Mucosa of rectum (tissue), 2 donors: Measurements from ENCODE around the gene NPBWR2.

Experiments used
- H3K27ac ChIP-seq, 2 donors: one replicate each; pipeline ENCODE4 v1.7.0; 2013; ENCODE audit warnings: inconsistent platforms in 2 of 2, low read depth in 2 of 2, low read length in 2 of 2
- H3K27me3 ChIP-seq, 2 donors: one replicate each; pipeline ENCODE4 v1.7.0; 2013; ENCODE audit warnings: low read length in 2 of 2; ENCODE audit not compliant: control insufficient read depth in 2 of 2, insufficient read depth in 2 of 2
- H3K36me3 ChIP-seq, 2 donors: one replicate each; pipeline ENCODE4 v1.7.0; 2013; ENCODE audit warnings: low read length in 2 of 2; ENCODE audit not compliant: control insufficient read depth in 2 of 2, insufficient read depth in 2 of 2
- H3K4me1 ChIP-seq, 2 donors: one replicate each; pipeline ENCODE4 v1.7.0; 2013; ENCODE audit warnings: low read length in 2 of 2, mild to moderate bottlenecking in 1 of 2; ENCODE audit not compliant: control insufficient read depth in 2 of 2, insufficient read depth in 2 of 2
- H3K4me3 ChIP-seq, 2 donors: one replicate each; pipeline ENCODE4 v1.7.0; 2013; ENCODE audit warnings: low read length in 2 of 2
- H3K9ac ChIP-seq, 2 donors: one replicate each; pipeline ENCODE4 v1.7.0; 2013; ENCODE audit warnings: low read length in 2 of 2, low read depth in 1 of 2, mild to moderate bottlenecking in 1 of 2
- H3K9me3 ChIP-seq, 2 donors: one replicate each; pipeline ENCODE4 v1.7.0; 2013; ENCODE audit warnings: low read length in 2 of 2; ENCODE audit not compliant: control insufficient read depth in 2 of 2
- donor health status: healthy.
- donor health status: Normal muscosa, but diverticular disease.

Gene NPBWR2

DNA sequence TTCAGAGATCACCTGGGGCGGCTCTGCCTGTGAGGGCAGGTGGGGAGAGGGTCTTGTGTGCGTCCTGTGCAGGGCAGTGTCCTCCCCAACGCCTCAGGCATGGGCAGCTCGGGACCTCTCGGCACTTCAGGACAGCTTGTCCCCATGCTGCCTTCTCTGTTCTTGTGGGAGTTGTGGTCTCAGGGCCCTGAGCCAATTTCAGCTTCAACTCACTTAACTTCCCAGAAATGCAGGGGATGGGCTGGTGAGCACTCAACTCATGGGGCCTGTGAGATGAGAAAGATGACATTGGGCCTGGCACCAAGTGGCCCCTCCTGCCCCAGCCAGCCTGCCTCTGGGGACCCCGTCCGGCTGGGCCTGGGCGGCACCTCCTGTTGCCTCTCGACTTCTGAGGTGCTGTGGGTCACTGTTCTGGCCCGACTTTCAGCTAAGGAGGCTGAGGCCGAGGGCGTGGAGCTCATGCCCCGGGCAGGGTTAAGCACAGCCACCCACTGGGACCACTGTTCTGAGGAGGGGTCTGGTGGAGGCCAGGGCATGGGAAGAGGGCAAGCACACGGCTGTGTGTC is 34.8 kb downstream of the NPBWR2 start:
- Histone ChIP-seq H3K9me3 (no peaks in the 10 kb centered on the region), H3K27ac (no peak overlapping the region), H3K4me1 (peaks cover 0 to 3% of the 10 kb centered on the region in 2 donors), H3K9ac (no peak overlapping the region), H3K27me3 (no peaks in the 10 kb centered on the region), H3K36me3 (peaks cover 5 to 6% of the 10 kb centered on the region in 2 donors), H3K4me3 (no peak overlapping the region)

DNA sequence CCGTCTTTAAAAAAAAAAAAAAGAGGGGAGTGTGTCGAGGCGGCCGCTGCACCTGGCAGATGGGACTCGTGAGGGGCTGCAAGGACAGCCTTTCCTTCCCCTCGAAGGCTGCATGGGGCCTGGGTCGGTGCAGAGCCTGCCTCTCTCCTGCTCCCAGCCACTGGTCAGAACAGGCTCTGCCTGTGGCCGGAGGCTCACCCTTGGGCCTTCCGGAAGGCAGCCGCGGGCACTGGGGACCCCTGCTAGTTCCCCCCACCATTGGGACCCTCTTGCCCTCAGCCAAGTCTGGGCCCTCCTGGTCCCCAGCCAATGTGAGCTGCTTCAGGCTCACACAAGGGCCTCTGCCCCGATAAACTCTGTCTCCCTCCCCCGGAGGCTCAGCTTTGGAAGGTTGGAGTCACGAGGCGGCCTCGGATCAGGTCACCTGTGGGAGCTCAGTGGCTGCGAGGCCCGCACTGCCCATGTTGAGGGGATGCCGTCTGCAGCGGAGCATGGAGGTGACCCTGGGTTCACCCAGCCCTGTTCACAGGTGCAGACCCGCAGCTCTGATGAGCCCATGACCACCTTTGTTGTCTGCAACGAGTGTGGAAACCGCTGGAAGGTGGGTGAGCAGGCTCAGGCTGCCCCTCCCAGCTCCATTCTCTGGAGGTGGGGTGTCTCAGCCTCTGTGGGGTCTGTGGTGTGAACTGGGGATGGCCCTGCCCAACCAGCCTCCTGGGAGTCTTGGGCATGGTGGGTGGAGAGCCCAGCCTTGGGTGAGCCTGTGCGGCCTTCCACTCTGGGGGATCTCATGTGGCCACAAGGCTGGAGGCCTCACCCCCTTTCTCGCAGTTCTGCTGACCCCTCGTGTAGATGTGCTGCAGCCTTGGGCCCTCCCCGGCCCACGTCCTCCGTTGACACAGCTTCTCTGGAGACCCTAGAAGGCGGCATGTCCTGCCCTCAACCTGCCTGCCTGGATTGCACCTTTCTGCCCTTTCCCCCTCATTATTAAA is 35.7 kb downstream of the NPBWR2 start:
- Histone ChIP-seq H3K9me3 (no peaks in the 10 kb centered on the region), H3K4me3 (no peak overlapping the region), H3K36me3 (peaks cover 5 to 6% of the 10 kb centered on the region in 2 donors), H3K4me1 (peaks cover 0 to 1% of the 10 kb centered on the region in 2 donors), H3K27ac (no peak overlapping the region), H3K9ac (no peak overlapping the region), H3K27me3 (no peaks in the 10 kb centered on the region)

DNA sequence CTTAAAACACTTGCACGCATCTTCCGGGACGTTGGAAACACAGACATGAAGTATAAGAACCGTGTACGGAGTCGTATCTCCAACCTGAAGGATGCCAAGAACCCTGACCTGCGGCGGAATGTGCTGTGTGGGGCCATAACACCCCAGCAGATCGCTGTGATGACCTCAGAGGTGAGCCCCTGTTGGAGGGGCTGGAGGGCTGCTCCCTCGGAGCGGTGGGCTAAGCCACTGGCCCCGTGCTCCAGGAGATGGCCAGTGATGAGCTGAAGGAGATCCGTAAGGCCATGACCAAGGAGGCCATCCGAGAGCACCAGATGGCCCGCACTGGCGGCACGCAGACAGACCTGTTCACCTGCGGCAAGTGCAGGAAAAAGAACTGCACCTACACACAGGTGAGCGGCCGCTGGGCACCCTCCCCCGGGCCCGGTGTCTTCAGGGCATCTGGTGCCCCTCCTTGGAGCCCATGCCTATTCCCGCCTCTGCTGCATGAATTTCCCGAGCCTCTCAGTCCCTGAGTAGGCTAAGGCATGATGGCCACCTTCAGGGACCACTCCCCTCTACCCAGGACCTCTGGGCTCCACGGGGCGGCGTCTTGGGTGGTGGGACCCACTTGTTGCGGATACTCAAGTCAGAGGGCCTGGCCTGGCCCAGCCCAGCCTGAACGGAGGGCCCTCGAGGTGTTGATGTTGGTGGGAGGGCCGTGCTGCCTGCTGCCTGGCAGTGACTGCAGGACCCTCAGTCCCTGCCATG is 36.9 kb downstream of the NPBWR2 start:
- Histone ChIP-seq H3K27ac (no peak overlapping the region), H3K4me1 (peaks cover 3 to 11% of the 10 kb centered on the region in 2 donors), H3K9ac (no peak overlapping the region), H3K27me3 (no peaks in the 10 kb centered on the region), H3K4me3 (no peak overlapping the region), H3K36me3 (peaks cover 5 to 6% of the 10 kb centered on the region in 2 donors), H3K9me3 (no peaks in the 10 kb centered on the region)

DNA sequence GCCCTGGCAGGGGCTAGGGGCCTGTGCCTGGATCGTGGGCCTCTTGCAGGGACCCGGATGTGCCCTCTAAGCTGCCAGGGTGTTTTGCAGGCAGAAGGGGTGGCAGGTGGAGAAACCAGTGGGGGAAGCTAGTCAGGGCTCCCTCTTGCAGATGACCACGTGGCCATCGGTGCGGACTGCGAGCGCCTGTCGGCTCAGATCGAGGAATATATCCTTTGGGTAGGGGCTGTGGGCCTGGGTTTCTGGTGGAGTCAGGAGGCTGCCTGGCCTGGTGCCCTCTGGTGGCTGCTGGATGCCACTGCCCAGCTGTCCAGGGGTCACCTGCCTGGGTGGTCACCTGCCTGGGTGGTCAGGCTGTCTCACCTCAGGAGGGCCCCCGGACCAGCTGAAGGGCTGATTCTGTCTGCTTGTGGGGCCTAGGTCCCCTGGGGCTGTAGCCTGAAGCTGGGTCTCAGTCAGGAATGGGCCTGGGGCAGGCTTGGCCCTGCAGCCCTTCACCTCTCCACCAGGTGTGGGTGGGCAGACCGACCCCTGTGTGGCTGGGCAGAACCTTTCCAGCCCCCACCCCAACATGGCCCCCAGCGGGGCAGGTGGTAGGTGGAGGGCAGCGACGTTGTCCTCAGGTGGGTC is 37.6 kb downstream of the NPBWR2 start:
- Histone ChIP-seq H3K4me1 (peaks cover 3 to 13% of the 10 kb centered on the region in 2 donors), H3K27me3 (no peaks in the 10 kb centered on the region), H3K9ac (no peak overlapping the region), H3K27ac (no peak overlapping the region), H3K9me3 (no peaks in the 10 kb centered on the region), H3K4me3 (no peak overlapping the region), H3K36me3 (peaks cover 5 to 6% of the 10 kb centered on the region in 2 donors)

DNA sequence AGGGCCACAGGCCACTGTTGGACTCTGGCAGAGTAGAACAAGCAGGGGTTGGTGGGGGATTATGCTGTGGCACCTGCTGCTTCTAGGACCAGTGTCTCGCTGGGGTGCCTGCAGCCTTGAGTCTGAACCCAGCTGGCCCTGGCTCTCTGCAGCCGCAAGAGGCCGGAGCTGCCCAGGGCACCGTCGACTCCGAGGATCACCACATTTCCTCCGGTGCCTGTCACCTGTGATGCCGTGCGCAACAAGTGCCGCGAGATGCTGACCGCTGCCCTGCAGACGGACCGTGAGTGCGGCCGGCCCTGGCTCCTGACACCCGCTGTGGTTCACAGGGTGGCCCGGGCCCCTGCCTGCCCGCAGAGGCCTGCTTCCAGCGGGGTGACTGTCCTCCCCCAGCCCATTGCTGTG is 38.2 kb downstream of the NPBWR2 start:
- no peak overlapping the region for H3K27ac ChIP-seq
- peaks cover 5 to 6% of the 10 kb centered on the region in 2 donors for H3K36me3 ChIP-seq
- H3K4me3 ChIP-seq, result no peak overlapping the region
- H3K27me3 ChIP-seq, result no peaks in the 10 kb centered on the region
- H3K9me3 ChIP-seq, result no peaks in the 10 kb centered on the region
- H3K4me1 ChIP-seq, result peaks cover 3 to 13% of the 10 kb centered on the region in 2 donors
- no peak overlapping the region for H3K9ac ChIP-seq

DNA sequence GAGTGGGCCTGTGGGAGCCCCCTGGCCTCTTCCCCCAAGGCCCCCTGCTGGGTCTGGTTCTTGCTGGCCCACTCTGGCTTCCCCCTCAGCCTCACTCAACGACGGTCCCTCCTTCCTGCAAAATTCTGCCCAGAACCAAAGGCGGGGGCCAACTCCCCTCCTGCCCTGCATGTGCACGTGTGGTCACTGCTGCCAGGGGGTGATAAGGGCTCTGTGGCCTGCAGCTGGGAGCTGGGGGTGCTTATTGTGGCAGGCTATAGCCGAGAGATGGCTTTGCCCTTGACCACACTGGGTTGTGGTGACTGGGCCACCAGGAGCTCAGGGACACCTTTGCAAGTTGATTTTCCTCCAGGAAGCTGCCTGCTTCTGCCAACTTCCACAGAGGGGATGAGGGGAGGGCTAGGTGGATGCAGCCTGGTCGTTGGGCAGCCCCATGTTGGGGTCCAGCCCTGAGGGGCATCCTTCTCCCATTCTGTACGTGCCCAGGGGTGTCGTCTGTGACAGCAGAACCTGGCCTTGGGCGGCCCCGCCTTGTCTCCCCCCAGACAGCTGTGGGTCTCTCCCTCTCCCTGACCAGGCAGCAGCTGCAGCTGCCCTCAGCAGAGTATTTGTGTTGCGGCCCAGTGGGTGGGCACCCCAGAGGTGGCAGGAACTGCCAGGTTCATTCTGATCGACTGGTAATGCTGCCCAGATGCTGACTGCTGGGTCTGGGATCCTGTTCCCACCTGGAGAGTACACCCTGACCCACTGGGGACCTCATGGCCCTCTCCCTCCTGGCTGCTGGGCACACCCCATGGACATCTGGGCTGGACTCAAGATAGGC is 38.8 kb downstream of the NPBWR2 start:
- H3K27me3 ChIP-seq, result no peaks in the 10 kb centered on the region
- no peaks in the 10 kb centered on the region for H3K9me3 ChIP-seq
- no peak overlapping the region for H3K9ac ChIP-seq
- H3K27ac ChIP-seq, result no peak overlapping the region
- H3K4me3 ChIP-seq, result no peak overlapping the region
- H3K36me3 ChIP-seq, result peaks cover under 1% of the 10 kb centered on the region in 2 donors
- peaks cover 3 to 13% of the 10 kb centered on the region in 2 donors for H3K4me1 ChIP-seq

DNA sequence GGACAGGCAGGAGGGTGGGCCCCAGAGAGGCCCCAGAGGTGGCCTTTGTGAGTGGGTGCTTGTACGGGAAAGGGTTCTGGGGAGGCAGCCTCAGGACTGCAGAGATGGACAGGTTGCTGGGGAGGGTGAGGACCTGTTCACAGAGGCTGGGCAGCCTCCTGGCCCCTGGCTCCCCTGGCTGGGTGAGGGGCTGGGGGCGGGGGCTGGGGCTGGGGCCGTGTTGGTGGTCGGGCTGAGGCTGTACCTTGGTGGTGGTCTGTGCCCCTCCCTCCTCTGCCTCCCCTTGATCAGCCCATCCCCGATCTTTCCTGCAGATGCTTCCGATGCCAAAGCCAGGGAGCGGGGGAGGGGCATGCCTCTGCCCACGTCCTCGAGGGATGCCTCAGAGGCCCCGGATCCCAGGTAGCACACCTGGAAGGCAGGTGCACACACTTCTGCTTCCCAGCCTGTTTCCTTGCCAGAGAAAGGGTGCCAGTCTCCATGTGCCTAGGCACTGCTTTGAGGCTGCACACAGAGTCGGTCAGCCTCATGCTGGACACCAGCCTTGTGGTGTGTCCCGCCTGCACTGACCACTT is 39.5 kb downstream of the NPBWR2 start:
- H3K27me3 ChIP-seq, result no peaks in the 10 kb centered on the region
- no peaks in the 10 kb centered on the region for H3K9me3 ChIP-seq
- no peak overlapping the region for H3K9ac ChIP-seq
- H3K4me3 ChIP-seq, result no peak overlapping the region
- H3K36me3 ChIP-seq, result no peaks in the 10 kb centered on the region
- no peak overlapping the region for H3K27ac ChIP-seq
- peaks cover 9 to 13% of the 10 kb centered on the region in 2 donors for H3K4me1 ChIP-seq

DNA sequence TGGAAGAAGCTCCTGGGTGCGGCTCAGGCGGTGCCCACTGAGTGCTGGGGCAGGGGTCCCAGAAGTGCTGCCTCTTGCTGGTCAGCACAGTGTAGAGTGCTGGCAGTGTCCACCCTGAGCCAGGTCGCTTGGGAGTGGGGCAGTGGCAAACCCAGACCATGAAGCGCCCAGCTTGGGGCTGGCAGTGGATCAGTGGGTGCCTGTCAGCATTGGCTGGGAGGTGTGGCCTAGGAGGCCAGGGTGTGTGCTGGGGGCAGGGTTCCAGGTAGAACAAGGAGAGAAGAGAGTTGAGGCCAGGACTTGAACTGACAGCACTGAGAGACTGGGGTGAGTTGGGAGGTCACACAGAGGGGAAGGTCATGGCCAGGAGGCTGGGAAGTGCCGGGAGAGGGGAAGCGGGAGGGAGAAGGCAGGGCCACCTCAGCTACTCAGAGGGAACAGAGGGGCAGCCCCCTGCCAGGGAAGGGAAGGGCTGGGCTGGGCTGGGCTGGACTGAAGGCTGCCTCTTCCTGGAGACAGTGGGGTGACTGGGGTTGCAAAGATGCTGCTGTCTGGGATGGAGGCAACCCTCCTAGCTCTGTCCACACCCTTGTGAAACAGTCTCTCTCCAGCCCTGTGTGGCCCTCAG is 40.2 kb downstream of the NPBWR2 start:
- H3K27me3 ChIP-seq, result no peaks in the 10 kb centered on the region
- no peak overlapping the region for H3K4me3 ChIP-seq
- no peak overlapping the region for H3K9ac ChIP-seq
- H3K9me3 ChIP-seq, result no peaks in the 10 kb centered on the region
- peaks cover 14 to 17% of the 10 kb centered on the region in 2 donors for H3K4me1 ChIP-seq
- no peaks in the 10 kb centered on the region for H3K36me3 ChIP-seq
- no peak overlapping the region for H3K27ac ChIP-seq

DNA sequence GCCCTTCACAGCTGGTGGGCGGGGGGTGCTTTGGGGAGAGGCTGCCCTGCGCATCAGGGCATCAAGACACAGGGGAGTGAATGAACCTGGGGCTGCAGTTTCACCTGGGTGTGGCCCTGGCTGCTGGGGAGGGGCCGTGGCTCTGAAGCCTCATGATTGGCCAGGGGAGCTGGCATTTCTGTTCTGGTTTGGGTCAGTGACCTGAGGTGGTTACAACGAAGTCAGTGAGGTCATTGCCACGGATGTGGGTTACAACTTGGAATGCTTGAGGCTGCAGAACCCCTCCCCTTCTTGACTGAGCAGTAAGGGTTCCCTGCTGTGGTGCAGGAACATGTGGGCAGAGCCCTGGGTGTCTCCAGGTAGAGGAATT is 41.4 kb downstream of the NPBWR2 start:
- Histone ChIP-seq H3K9me3 (no peaks in the 10 kb centered on the region), H3K27me3 (no peaks in the 10 kb centered on the region), H3K4me1 (peaks cover 14 to 17% of the 10 kb centered on the region in 2 donors), H3K36me3 (no peaks in the 10 kb centered on the region), H3K4me3 (no peak overlapping the region), H3K27ac (no peak overlapping the region), H3K9ac (no peak overlapping the region)
